GM18909 (cell line): ENCODE measurements around the gene ADAM17.
"Not testable (repeated sequence)": the region's sequence is repeated elsewhere in the genome, so short reads cannot be mapped to it uniquely, and the experiment has no call there.

ENCODE experiments used
- ATAC-seq: cut with Tn5 transposase; IDR thresholded peaks from one replicate; pipeline ENCODE4 v1.9.1; 2021; ENCODE audit warnings: mild to moderate bottlenecking; ENCODE audit not compliant: unreplicated experiment, poor library complexity

ADAM17 gene

GRCh38 chr2:9555297-9556120 lies at the start of gene ADAM17:
TSS of gene ADAM17 (minus strand) at chr2:9555830. CDS start at chr2:9555605, 225 bp downstream.
- ATAC-seq, result peak; percentile 88

- no peak for ATAC-seq
These were observed 46.8 kb upstream of the ADAM17 start for GRCh38 chr2:9602412-9602811.

GRCh38 chr2:9601397-9601796 lies 45.8 kb upstream of the ADAM17 start:
- ATAC-seq, result no peak

- ATAC-seq, result no peak
These were observed 43.8 kb upstream of the ADAM17 start for GRCh38 chr2:9599430-9599829.

- ATAC-seq, result no peak
These were observed 41.1 kb upstream of the ADAM17 start for GRCh38 chr2:9596621-9597311.

- no peak for ATAC-seq
These were observed 40.1 kb upstream of the ADAM17 start for GRCh38 chr2:9595746-9596145.

- not testable (repeated sequence) for ATAC-seq
These were observed 39.6 kb upstream of the ADAM17 start for GRCh38 chr2:9595256-9595655.

- peak; percentile 50 for ATAC-seq
These were observed 38.9 kb upstream of the ADAM17 start for GRCh38 chr2:9594366-9595054.

- no peak for ATAC-seq
These were observed 38.3 kb upstream of the ADAM17 start for GRCh38 chr2:9593925-9594324.

- no peak for ATAC-seq
These were observed 37.1 kb upstream of the ADAM17 start for GRCh38 chr2:9592699-9593098.

- no peak for ATAC-seq
These were observed 35.0 kb upstream of the ADAM17 start for GRCh38 chr2:9590641-9591040.

- no peak for ATAC-seq
These were observed 30.8 kb upstream of the ADAM17 start for GRCh38 chr2:9586465-9586864.

GRCh38 chr2:9585486-9585885 lies 29.9 kb upstream of the ADAM17 start:
- ATAC-seq, result no peak

- ATAC-seq, result not testable (repeated sequence)
These were observed 29.3 kb upstream of the ADAM17 start for GRCh38 chr2:9584902-9585301.

GRCh38 chr2:9582624-9583023 lies 27.0 kb upstream of the ADAM17 start:
- ATAC-seq, result no peak

GRCh38 chr2:9578467-9579235 lies 23.0 kb upstream of the ADAM17 start:
- ATAC-seq, result no peak

GRCh38 chr2:9574331-9574730 lies 18.7 kb upstream of the ADAM17 start:
- ATAC-seq, result no peak

GRCh38 chr2:9573840-9574239 lies 18.2 kb upstream of the ADAM17 start:
- ATAC-seq, result no peak

GRCh38 chr2:9573013-9573720 lies 17.5 kb upstream of the ADAM17 start:
- no peak for ATAC-seq
